Measurements from ENCODE around the gene SULT1C3. TPM values are rescaled to one million over a fixed set of nuclear protein-coding genes. Genes with fewer than 3 reads are reported as not detected.

SULT1C3 gene
- total RNA-seq, 1 donor from 2014 or later, result not detected

GRCh38 chr2:108236676-108237335, 3.0 kb upstream of the SULT1C3 start:
- H3K9me3 Mint-ChIP-seq (ENCODE audit: unreplicated experiment), result peaks cover 3% of the 10 kb centered on the region

GRCh38 chr2:108240966-108241365, 1.2 kb downstream of the SULT1C3 start:
- H3K27me3 Mint-ChIP-seq (ENCODE audit: unreplicated experiment), result no peaks in the 10 kb centered on the region
- H3K4me3 Mint-ChIP-seq (ENCODE audit: unreplicated experiment), result no peak overlapping the region
- no peak for TF ChIP-seq CTCF (IDR thresholded peaks at IDR 0.05; ENCODE audit: unreplicated experiment)
- H3K4me1 Mint-ChIP-seq (ENCODE audit: unreplicated experiment), result no peaks in the 10 kb centered on the region
- peaks cover 6% of the 10 kb centered on the region for H3K9me3 Mint-ChIP-seq (ENCODE audit: unreplicated experiment)
- H3K36me3 Mint-ChIP-seq (ENCODE audit: low read depth, unreplicated experiment), result peaks cover 32% of the 10 kb centered on the region
- H3K27ac Mint-ChIP-seq (ENCODE audit: unreplicated experiment), result no peak overlapping the region
- no peak for DNase-seq (ENCODE audit: low spot score)

More at GRCh38 chr2:108236676-108237335, 3.0 kb upstream of the SULT1C3 start:
- Mint-ChIP-seq H3K36me3 (ENCODE audit: low read depth, unreplicated experiment) (peaks cover 35% of the 10 kb centered on the region), H3K27me3 (ENCODE audit: unreplicated experiment) (peaks cover 1% of the 10 kb centered on the region), H3K27ac (ENCODE audit: unreplicated experiment) (no peak overlapping the region), H3K4me3 (ENCODE audit: unreplicated experiment) (no peak overlapping the region), H3K4me1 (ENCODE audit: unreplicated experiment) (no peaks in the 10 kb centered on the region)
- no peak for TF ChIP-seq CTCF (IDR thresholded peaks at IDR 0.05; ENCODE audit: unreplicated experiment)
- no peak for DNase-seq (ENCODE audit: low spot score)

GRCh38 chr2:108243566-108243965, 3.8 kb downstream of the SULT1C3 start:
- Mint-ChIP-seq H3K9me3 (ENCODE audit: unreplicated experiment) (peaks cover 6% of the 10 kb centered on the region), H3K36me3 (ENCODE audit: low read depth, unreplicated experiment) (peaks cover 21% of the 10 kb centered on the region), H3K27ac (ENCODE audit: unreplicated experiment) (no peak overlapping the region), H3K4me3 (ENCODE audit: unreplicated experiment) (no peak overlapping the region), H3K4me1 (ENCODE audit: unreplicated experiment) (no peaks in the 10 kb centered on the region), H3K27me3 (ENCODE audit: unreplicated experiment) (no peaks in the 10 kb centered on the region)
- TF ChIP-seq CTCF (IDR thresholded peaks at IDR 0.05; ENCODE audit: unreplicated experiment), result no peak
- no peak for DNase-seq (ENCODE audit: low spot score)

GRCh38 chr2:108244667-108245414, 5.1 kb downstream of the SULT1C3 start:
- Mint-ChIP-seq H3K9me3 (ENCODE audit: unreplicated experiment) (peaks cover 6% of the 10 kb centered on the region), H3K27ac (ENCODE audit: unreplicated experiment) (no peak overlapping the region), H3K4me3 (ENCODE audit: unreplicated experiment) (no peak overlapping the region), H3K27me3 (ENCODE audit: unreplicated experiment) (no peaks in the 10 kb centered on the region), H3K4me1 (ENCODE audit: unreplicated experiment) (no peaks in the 10 kb centered on the region), H3K36me3 (ENCODE audit: low read depth, unreplicated experiment) (peaks cover 19% of the 10 kb centered on the region)
- no peak for TF ChIP-seq CTCF (IDR thresholded peaks at IDR 0.05; ENCODE audit: unreplicated experiment)
- no peak for DNase-seq (ENCODE audit: low spot score)

- H3K27ac Mint-ChIP-seq (ENCODE audit: unreplicated experiment), result no peak overlapping the region
- no peaks in the 10 kb centered on the region for H3K9me3 Mint-ChIP-seq (ENCODE audit: unreplicated experiment)
- no peaks in the 10 kb centered on the region for H3K27me3 Mint-ChIP-seq (ENCODE audit: unreplicated experiment)
- no peaks in the 10 kb centered on the region for H3K4me1 Mint-ChIP-seq (ENCODE audit: unreplicated experiment)
- H3K36me3 Mint-ChIP-seq (ENCODE audit: low read depth, unreplicated experiment), result peaks cover 4% of the 10 kb centered on the region
- H3K4me3 Mint-ChIP-seq (ENCODE audit: unreplicated experiment), result no peak overlapping the region
- no peak for TF ChIP-seq CTCF (IDR thresholded peaks at IDR 0.05; ENCODE audit: unreplicated experiment)
- DNase-seq (ENCODE audit: low spot score), result no peak
Measured at GRCh38 chr2:108253106-108253505, 13.3 kb downstream of the SULT1C3 start.
